ENCODE data around the gene ZBTB20.
"Not testable (repeated sequence)": the region's sequence is repeated elsewhere in the genome, so short reads cannot be mapped to it uniquely, and the experiment has no call there.

ZBTB20 gene

DNA sequence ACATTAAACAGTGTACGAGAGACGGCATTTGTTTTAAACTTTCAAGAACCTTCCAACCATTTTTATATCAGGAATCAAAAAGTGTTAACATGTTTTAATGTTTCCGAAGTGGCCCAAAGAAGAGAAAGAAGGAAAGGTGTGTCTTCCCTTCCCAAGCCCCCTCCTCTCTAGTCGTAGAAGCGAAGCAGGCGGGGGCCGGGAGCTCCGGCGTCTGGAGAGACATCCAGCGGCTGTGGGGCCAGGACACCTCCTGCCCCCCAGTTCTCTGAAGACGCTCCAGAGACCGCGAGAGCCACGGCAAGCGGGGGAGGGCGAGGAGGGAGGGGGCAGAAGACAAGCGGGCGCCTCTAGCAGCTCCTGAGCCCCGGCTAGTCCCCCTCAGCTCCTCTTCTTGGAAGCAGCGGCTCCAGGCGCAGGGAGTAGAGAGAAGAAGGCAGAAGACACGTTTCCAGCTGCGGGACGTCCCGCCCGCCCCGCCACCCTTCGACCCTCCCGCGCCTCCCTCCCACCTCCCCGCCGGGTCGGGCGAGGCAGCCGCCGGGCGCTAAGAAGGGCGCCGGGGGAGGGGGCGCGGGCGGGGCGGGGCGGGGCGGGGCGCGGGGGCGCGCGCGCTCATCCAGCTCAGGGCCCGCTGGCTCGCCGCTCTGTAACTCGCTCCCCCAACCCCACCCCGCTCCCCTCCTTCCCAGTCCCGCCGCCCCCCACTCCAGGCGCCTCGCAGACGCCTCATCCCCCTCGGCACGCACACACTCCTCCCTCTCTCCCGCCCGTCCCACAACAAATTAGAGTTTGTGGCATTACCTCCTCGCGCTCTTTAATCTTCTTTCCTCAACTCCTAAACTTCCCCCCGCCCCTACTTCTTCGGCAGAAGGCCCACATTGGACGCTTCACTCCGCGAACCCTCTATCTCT is at the start of gene ZBTB20:
ZBTB20 (minus strand) TSS at position 871 of the 911 bp plus-strand sequence.
- DNase-seq (ENCODE audit: low read depth in 2 of 2) = peak; percentile 58 to 59

- peak; percentile 3 to 4 for DNase-seq (ENCODE audit: low read depth in 2 of 2)
Observed at GRCh38 chr3:115194476-115194875, 47.4 kb upstream of the ZBTB20 start.

DNA sequence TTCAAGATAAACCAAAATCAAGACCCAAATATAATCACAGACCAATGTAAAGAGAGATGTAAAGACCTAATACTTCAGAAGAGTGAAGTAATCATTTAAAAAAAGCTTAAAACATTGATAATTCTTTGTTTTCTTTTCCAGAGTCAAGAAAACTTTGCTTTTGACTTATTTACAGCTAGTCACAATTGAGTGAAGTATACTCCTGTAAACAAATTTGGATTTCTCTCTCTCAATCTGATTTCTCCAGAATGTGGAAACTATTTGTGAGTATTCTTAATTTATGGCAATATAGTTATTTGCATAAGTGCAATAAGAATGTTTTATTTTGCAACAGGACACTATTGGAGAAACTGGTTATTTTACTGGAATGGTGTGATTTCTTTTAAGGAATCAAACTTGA is 43.7 kb upstream of the ZBTB20 start:
- DNase-seq (ENCODE audit: low read depth in 2 of 2) = no peak

- no peak for DNase-seq (ENCODE audit: low read depth in 2 of 2)
Observed at GRCh38 chr3:115187149-115187757, 40.2 kb upstream of the ZBTB20 start.

DNA sequence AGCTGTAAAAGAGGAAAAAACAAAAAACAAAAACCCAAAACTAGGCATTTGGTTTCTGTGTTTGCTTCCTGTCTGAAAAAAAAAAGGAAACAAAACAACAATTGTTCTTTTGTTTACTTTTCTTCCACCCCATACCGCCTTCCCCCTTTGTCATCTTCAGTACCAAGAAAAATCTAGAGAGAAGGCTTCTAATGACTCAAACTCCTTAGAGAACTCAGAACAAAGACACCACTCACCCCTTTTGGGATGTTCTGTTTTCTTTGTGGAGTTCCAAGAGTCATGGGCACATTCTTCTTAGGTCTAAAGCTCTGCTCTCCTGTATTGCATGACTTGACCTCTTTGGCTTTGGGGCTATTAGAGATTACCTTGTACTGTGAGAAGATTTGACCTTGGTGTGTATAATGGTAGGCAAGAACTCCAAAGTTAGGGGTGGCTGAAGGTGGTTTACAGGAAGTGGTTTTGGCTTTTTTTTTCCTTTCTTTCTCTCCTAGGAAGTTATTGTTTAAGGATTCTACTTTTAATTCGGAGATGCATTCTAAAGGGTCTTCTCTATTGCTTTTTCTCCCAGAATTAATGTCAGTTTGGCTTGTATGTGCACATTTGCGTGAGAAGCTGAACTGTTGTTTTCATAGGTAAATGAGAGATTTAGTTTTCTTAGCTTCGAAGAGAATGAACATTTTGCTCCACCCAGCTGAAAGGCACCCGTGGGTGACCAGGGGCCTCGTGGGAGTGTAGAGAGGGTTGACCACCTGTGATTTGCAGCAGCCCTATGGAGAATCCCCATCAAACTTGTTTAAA is 39.5 kb upstream of the ZBTB20 start:
- DNase-seq (ENCODE audit: low read depth in 2 of 2) = no peak

DNA sequence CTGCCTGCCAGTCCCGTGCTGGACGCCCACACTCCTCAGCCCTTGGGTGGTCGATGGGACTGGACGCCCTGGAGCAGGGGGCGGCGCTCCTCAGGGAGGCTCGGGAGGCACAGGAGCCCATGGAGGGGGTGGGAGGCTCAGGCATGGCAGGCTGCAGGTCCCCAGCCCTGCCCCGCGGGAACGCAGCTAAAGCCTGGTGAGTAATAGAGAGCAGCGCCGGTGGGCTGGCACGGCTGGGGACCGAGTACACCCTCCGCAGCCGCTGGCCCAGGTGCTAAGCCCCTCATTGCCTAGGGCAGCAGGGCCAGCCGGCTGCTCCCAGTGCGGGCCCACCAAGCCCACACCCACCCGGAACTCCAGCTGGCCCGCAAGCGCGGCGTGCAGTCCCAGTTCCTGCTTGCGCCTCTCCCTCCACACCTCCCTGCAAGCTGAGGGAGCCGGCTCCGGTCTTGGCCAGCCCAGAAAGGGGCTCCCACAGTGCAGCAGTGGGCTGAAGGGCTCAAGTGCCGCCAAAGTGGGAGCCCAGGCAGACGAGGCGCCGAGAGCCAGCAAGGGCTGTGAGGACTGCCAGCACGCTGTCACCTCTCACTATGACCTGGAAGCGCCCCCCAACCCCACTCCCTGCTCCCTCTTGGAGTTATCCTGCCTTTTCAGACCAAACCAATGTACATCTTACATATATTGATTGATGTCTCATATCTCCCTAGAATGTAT is 37.9 kb upstream of the ZBTB20 start:
- DNase-seq (ENCODE audit: low read depth in 2 of 2) = not testable (repeated sequence)

- not testable (repeated sequence) for DNase-seq (ENCODE audit: low read depth in 2 of 2)
Observed at GRCh38 chr3:115178930-115179329, 31.8 kb upstream of the ZBTB20 start.

GRCh38 chr3:115169808-115170207 is 22.7 kb upstream of the ZBTB20 start:
- DNase-seq (ENCODE audit: low read depth in 2 of 2) = no peak

GRCh38 chr3:115165701-115166100 is 18.6 kb upstream of the ZBTB20 start:
- no peak for DNase-seq (ENCODE audit: low read depth in 2 of 2)

GRCh38 chr3:115165266-115165665 is 18.2 kb upstream of the ZBTB20 start:
- no peak for DNase-seq (ENCODE audit: low read depth in 2 of 2)

DNA sequence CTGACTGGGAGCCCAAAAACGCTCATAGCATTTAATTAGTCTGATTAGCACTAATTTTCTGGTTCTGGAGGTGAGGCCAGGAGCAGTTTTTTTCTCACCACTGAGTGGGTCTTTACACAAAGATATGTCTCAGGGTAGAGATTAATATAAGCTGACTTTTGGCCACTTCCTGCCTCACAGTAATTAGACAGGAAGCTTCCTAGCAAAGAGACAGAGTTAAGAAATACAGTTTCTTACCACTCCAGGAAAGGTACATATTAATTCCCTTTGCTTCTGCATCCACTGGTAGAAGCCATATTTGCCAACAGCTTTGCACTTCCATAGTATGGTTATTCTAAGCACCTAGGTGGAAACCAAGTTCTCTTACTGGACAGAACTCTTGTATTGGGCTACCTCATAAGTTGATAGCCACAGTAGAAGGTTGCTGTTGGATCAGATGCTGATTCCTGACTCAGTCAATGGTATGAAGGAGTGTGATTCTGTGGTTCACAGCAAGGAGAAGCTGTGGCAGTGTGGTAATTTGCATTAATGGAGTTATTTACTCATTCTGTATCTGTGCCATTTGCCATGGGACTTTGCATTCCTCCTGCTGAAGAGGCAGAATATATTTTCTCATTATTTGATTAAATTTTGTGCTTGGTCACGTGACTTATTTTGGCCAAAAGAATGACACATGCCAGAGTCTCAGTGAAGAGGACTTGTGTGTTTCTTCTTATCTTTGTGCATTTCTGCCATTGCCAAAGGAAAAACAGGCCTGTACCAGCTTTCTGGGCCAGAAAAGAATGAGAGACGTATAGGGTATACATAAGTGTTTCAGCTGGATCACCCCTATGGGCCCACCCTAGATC is 17.5 kb upstream of the ZBTB20 start:
- DNase-seq (ENCODE audit: low read depth in 2 of 2) = no peak

DNA sequence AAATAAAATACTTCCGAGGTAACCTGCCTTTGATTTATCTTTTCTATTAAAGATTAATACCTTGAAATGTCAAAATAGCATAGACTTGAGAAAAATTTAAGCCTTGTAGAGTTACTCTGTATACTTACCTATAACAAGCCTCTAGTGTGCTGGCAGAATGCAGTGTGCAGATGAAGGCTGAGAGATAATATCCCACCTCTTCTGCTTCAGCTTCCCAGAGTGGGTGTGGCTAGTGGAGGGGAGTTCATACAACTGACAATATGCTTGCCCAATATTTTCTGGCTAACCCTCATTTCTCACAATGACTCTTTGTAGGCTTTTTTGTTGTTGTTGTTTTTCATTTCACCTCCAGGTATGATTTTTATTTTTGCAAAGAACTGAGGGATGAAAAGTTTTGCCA is 15.7 kb upstream of the ZBTB20 start:
- no peak for DNase-seq (ENCODE audit: low read depth in 2 of 2)

DNA sequence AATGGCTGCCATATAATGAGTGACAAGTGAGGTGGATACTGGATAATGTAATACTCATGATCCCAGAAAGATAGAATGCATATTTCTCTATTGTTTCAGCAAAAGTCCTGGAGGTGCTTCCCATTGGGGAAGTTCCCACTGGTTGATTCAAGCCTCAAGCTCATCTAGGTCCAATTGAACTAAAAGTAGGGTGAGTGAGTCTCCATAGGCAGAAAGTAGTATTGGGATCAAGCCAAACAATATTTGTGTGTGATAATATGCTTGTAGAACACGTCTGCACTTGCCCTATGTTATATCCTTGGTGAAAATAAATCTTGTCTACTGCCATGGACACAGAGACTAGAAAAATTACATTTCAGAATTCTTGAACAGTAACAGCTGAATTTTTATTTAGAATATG is 14.8 kb upstream of the ZBTB20 start:
- DNase-seq (ENCODE audit: low read depth in 2 of 2) = no peak

DNA sequence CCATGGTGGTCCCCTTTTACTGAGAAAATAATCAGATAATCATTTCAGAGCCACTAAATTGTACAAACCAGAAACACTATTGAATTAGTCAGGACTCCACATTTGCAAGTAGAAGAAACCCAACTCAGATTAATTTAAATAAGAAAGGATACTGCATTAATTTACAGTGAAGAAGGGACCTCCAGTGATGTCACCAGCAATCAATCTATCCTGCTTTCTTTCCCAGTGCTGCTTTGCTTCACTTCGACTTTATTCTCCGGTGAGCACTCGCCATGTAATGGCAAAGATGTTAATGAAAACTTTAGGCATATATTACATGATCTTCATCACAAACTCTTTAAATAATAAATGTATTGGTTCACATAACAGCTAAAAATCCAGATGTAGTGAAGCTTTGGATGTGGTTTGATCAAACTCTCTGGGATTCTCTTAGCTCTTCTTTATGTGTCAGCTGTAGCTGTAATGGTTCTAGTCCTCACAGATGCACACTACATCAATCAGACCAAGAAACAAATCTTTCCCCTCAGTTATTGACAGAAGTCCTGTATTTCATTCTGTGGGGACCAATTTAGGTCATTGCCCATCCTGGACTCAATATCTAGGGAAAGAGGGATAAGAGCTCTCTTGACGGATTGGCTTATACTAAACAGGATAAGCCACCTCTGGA is 14.2 kb upstream of the ZBTB20 start:
- no peak for DNase-seq (ENCODE audit: low read depth in 2 of 2)

GRCh38 chr3:115160295-115160694 is 13.2 kb upstream of the ZBTB20 start:
- no peak for DNase-seq (ENCODE audit: low read depth in 2 of 2)

GRCh38 chr3:115156046-115156654 is 9.1 kb upstream of the ZBTB20 start:
- DNase-seq (ENCODE audit: low read depth in 2 of 2) = no peak

DNA sequence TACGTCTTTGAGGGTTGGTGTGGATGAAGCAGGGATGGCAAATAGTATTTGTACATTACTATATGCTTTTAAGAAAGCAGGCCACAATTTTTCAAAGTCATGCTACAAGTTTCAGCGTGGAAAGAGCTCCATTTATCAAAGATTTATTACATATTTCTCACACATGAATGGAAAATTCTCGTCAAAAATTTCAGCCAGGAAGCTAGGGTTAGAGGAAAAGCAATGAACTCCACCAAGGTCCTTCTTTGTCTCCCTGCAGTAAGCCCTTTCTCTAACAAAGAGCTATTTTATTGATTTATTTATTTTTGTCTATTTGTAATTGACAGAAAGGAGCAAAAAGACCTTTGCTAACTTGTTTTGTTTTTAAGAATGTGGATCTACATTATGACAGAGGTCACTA is 7.5 kb upstream of the ZBTB20 start:
- no peak for DNase-seq (ENCODE audit: low read depth in 2 of 2)

DNA sequence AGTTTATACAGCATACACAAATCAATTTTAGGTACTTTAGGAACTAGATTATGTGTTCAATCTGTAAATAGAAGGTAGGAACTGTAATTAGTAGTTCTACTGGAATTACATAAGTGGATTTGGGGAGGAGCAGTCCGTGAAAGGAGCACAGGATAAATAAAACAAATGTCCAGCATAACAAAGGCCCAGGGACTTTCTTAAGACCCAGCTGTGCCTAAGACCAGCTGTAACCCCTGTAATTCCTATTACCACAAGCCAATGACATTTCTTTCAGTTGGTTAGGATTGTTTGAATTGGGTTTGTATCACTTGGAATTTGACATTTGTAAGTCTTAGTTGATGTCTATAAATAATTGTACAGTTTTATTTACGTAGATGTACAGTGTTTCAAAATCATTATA is 4.8 kb upstream of the ZBTB20 start:
- no peak for DNase-seq (ENCODE audit: low read depth in 2 of 2)

- no peak for DNase-seq (ENCODE audit: low read depth in 2 of 2)
Observed at GRCh38 chr3:115148142-115148790, 1.2 kb upstream of the ZBTB20 start.
